ENCODE data around the gene SLC9A1.

DNA sequence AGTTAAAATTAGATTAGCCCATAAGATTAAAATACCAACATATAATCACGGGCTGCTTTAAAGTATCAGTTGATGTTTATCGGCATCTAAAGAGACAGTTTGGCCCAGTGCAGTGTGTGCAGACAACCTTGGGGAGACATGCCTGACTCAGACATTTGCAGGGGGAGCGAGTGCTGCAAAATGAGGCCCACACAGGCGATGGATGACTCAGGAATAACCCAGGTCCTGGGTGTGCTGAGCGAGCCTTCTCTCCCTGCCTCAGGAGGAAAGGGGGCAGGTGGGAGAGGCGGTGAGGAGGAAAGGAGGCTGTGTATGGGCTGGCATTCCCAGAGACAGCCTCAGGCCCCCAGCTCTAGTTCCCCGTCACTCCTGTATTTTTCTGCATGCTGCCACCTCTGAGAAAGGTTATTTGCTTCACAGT lies 9.0 kb downstream of the SLC9A1 start:
- no peak for TF ChIP-seq POLR2A (IDR thresholded peaks at IDR 0.05)
- TF ChIP-seq, protein P1, sequence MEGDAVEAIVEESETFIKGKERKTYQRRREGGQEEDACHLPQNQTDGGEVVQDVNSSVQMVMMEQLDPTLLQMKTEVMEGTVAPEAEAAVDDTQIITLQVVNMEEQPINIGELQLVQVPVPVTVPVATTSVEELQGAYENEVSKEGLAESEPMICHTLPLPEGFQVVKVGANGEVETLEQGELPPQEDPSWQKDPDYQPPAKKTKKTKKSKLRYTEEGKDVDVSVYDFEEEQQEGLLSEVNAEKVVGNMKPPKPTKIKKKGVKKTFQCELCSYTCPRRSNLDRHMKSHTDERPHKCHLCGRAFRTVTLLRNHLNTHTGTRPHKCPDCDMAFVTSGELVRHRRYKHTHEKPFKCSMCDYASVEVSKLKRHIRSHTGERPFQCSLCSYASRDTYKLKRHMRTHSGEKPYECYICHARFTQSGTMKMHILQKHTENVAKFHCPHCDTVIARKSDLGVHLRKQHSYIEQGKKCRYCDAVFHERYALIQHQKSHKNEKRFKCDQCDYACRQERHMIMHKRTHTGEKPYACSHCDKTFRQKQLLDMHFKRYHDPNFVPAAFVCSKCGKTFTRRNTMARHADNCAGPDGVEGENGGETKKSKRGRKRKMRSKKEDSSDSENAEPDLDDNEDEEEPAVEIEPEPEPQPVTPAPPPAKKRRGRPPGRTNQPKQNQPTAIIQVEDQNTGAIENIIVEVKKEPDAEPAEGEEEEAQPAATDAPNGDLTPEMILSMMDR (IDR thresholded peaks at IDR 0.05), result no peak
